Measurements from ENCODE around the gene HIC1.

HIC1 gene

DNA sequence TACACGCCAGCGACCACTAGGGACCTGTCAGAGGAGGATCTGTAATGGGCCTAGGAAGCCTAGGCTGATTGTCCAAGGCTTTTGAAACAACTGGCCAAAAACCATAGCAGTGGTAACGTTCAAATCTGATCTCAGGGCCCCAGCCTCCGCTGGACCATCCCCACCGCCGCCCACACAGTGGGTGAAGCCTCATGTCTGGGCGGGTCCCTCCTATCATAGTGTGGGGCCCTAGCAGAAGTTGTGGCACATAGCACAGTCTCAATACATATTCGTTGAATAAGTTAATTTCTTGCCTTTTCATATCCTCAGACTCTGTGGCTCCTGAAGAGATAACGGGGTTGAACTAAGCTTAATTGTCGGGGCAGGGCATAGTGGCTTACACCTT, 24.1 kb upstream of the HIC1 start:
- Histone ChIP-seq H3K27ac (replicated peaks) (no peak overlapping the region), H3K27me3 (ENCODE audit: insufficient read depth, poor library complexity, severe bottlenecking) (peaks cover 4% of the 10 kb centered on the region), H3K4me3 (replicated peaks; ENCODE audit: insufficient read depth, low read length) (peak overlapping the region; percentile 97)
- DNase-seq (ENCODE audit: low read depth in 1 of 2, low spot score in 1 of 2), result no peak
- TF ChIP-seq CTCF (IDR thresholded peaks at IDR 0.05; ENCODE audit: insufficient read depth, low read length), result peak; percentile 25
- no peak for TF ChIP-seq SPI1 (IDR thresholded peaks at IDR 0.05; ENCODE audit: borderline replicate concordance, low read depth)

GRCh38 chr17:2033153-2033552, 21.8 kb upstream of the HIC1 start:
- TF ChIP-seq REST (IDR thresholded peaks at IDR 0.05; ENCODE audit: insufficient replicate concordance, low read depth), result no peak
- TF ChIP-seq GABPA (IDR thresholded peaks at IDR 0.05; ENCODE audit: low read depth), result no peak
- TF ChIP-seq SPI1 (IDR thresholded peaks at IDR 0.05; ENCODE audit: borderline replicate concordance, low read depth), result no peak
- TF ChIP-seq POLR2AphosphoS5 (IDR thresholded peaks at IDR 0.05; ENCODE audit: low read depth), result no peak
- TF ChIP-seq CTCF (IDR thresholded peaks at IDR 0.05; ENCODE audit: insufficient read depth, low read length), result no peak
- Histone ChIP-seq H3K27ac (replicated peaks) (no peak overlapping the region), H3K27me3 (ENCODE audit: insufficient read depth, poor library complexity, severe bottlenecking) (no peaks in the 10 kb centered on the region), H3K4me3 (replicated peaks; ENCODE audit: insufficient read depth, low read length) (no peak overlapping the region)
- no peak for DNase-seq (ENCODE audit: low read depth in 1 of 2, low spot score in 1 of 2)

- Histone ChIP-seq H3K4me3 (replicated peaks; ENCODE audit: insufficient read depth, low read length) (no peak overlapping the region), H3K27ac (replicated peaks) (no peak overlapping the region), H3K27me3 (ENCODE audit: insufficient read depth, poor library complexity, severe bottlenecking) (no peaks in the 10 kb centered on the region)
- TF ChIP-seq GABPA (IDR thresholded peaks at IDR 0.05; ENCODE audit: low read depth) (no peak), CTCF (IDR thresholded peaks at IDR 0.05; ENCODE audit: insufficient read depth, low read length) (no peak), POLR2AphosphoS5 (IDR thresholded peaks at IDR 0.05; ENCODE audit: low read depth) (no peak), REST (IDR thresholded peaks at IDR 0.05; ENCODE audit: insufficient replicate concordance, low read depth) (no peak), SPI1 (IDR thresholded peaks at IDR 0.05; ENCODE audit: borderline replicate concordance, low read depth) (no peak)
- DNase-seq (ENCODE audit: low read depth in 1 of 2, low spot score in 1 of 2), result no peak
These were observed 20.7 kb upstream of the HIC1 start for GRCh38 chr17:2034157-2034556.

- no peak overlapping the region for H3K27ac ChIP-seq (replicated peaks)
- DNase-seq (ENCODE audit: low read depth in 1 of 2, low spot score in 1 of 2), result no peak
- no peaks in the 10 kb centered on the region for H3K27me3 ChIP-seq (ENCODE audit: insufficient read depth, poor library complexity, severe bottlenecking)
- TF ChIP-seq CTCF (IDR thresholded peaks at IDR 0.05; ENCODE audit: insufficient read depth, low read length) (no peak), GABPA (IDR thresholded peaks at IDR 0.05; ENCODE audit: low read depth) (no peak), SPI1 (IDR thresholded peaks at IDR 0.05; ENCODE audit: borderline replicate concordance, low read depth) (no peak), POLR2AphosphoS5 (IDR thresholded peaks at IDR 0.05; ENCODE audit: low read depth) (no peak), REST (IDR thresholded peaks at IDR 0.05; ENCODE audit: insufficient replicate concordance, low read depth) (no peak)
- no peak overlapping the region for H3K4me3 ChIP-seq (replicated peaks; ENCODE audit: insufficient read depth, low read length)
These were observed 19.9 kb upstream of the HIC1 start for GRCh38 chr17:2034806-2035540.

Data from HL-60 (cell line).